GM21447 (cell line): ENCODE measurements around the gene ECT2.
"Not testable (repeated sequence)": the region's sequence is repeated elsewhere in the genome, so short reads cannot be mapped to it uniquely, and the experiment has no call there.

Experiments used
- ATAC-seq: cut with Tn5 transposase; IDR thresholded peaks from one replicate; pipeline ENCODE4 v1.9.1; 2021; ENCODE audit not compliant: unreplicated experiment

ECT2 gene

GRCh38 chr3:172750368-172751174 lies at the start of gene ECT2:
TSS of gene ECT2 (plus strand) at chr3:172750726. CDS start at chr3:172754531, 3,805 bp downstream.
- peak; percentile 95 for ATAC-seq

- no peak for ATAC-seq
Observed at GRCh38 chr3:172700936-172701455, 49.5 kb upstream of the ECT2 start.

- ATAC-seq = no peak
Observed at GRCh38 chr3:172701751-172702150, 48.8 kb upstream of the ECT2 start.

- no peak for ATAC-seq
Observed at GRCh38 chr3:172702256-172702655, 48.3 kb upstream of the ECT2 start.

GRCh38 chr3:172702731-172703130 lies 47.8 kb upstream of the ECT2 start:
- ATAC-seq = not testable (repeated sequence)

GRCh38 chr3:172704001-172704400 lies 46.5 kb upstream of the ECT2 start:
- ATAC-seq = no peak

- no peak for ATAC-seq
Observed at GRCh38 chr3:172705170-172705569, 45.4 kb upstream of the ECT2 start.

GRCh38 chr3:172707030-172707429 lies 43.5 kb upstream of the ECT2 start:
- no peak for ATAC-seq

GRCh38 chr3:172707967-172708366 lies 42.6 kb upstream of the ECT2 start:
- no peak for ATAC-seq

- ATAC-seq = no peak
Observed at GRCh38 chr3:172708921-172709773, 41.4 kb upstream of the ECT2 start.

- peak; percentile 2 for ATAC-seq
Observed at GRCh38 chr3:172709774-172710663, 40.5 kb upstream of the ECT2 start.

- peak; percentile 100 for ATAC-seq
Observed at GRCh38 chr3:172710664-172711453, 39.7 kb upstream of the ECT2 start, which contains the start of gene NCEH1. TSS of gene NCEH1 (minus strand) at chr3:172711067. CDS start at chr3:172710984, 83 bp downstream.

- no peak for ATAC-seq
Observed at GRCh38 chr3:172711454-172711795, 39.1 kb upstream of the ECT2 start.

GRCh38 chr3:172713316-172713715 lies 37.2 kb upstream of the ECT2 start:
- ATAC-seq = no peak

GRCh38 chr3:172716476-172716875 lies 34.0 kb upstream of the ECT2 start:
- ATAC-seq = no peak

GRCh38 chr3:172717493-172718088 lies 32.9 kb upstream of the ECT2 start:
- no peak for ATAC-seq

- not testable (repeated sequence) for ATAC-seq
Observed at GRCh38 chr3:172722536-172723040, 27.9 kb upstream of the ECT2 start.

- no peak for ATAC-seq
Observed at GRCh38 chr3:172726380-172726779, 24.1 kb upstream of the ECT2 start.

GRCh38 chr3:172735014-172735413 lies 15.5 kb upstream of the ECT2 start:
- ATAC-seq = no peak
